Activated CD4-positive, alpha-beta T cell treated with anti-CD3 and anti-CD28 coated beads for 48 hours (primary cell): ENCODE results near the gene KCNE2.
"Not testable (repeated sequence)": the region's sequence is repeated elsewhere in the genome, so short reads cannot be mapped to it uniquely, and the experiment has no call there.

ENCODE experiments used
- DNase-seq: peaks from one replicate; pipeline ENCODE4 v3.0.0-alpha.2; 2020

The KCNE2 gene

DNA sequence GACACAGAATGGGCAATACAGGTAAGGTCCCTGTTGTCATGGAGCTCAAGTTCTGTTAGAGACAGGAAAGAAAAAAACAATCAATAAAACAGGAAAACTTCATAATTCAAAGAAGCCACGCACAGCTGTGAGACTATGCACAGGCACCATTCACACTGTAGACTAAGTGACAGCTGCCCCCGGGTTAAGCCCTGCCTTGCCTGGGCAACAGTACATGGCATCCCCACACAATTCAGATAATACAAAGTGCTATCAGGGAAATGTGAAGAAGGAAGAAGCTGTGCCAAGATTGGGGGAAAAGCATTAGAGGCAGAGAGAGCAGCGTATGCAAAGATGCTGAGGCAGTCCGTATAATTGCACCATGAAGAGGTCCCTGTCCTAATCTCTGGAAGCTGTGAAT, 9.0 kb upstream of the KCNE2 start:
- DNase-seq, result no peak

GRCh38 chr21:34355570-34355969, 8.2 kb upstream of the KCNE2 start:
- no peak for DNase-seq

GRCh38 chr21:34357889-34358288, 5.9 kb upstream of the KCNE2 start:
- DNase-seq, result no peak

DNA sequence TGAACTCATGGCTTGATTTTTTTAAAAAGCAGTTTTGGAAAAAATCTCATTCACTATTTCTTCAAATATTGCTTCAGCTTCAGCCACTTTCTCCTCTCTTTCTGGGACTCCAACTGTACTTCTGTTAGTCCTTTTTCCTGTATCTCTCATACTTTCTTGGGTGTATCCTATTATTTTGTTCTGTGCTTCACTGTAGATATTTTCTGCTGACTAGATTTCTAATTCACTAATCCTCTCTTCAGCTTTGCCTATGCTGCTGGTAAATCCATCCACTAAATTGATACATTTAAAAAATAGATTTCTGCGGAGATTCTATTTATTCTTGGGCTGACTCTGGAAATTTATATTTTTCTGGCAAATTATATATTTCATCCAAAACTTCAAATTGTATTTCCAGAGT, 4.9 kb upstream of the KCNE2 start:
- DNase-seq, result no peak

DNA sequence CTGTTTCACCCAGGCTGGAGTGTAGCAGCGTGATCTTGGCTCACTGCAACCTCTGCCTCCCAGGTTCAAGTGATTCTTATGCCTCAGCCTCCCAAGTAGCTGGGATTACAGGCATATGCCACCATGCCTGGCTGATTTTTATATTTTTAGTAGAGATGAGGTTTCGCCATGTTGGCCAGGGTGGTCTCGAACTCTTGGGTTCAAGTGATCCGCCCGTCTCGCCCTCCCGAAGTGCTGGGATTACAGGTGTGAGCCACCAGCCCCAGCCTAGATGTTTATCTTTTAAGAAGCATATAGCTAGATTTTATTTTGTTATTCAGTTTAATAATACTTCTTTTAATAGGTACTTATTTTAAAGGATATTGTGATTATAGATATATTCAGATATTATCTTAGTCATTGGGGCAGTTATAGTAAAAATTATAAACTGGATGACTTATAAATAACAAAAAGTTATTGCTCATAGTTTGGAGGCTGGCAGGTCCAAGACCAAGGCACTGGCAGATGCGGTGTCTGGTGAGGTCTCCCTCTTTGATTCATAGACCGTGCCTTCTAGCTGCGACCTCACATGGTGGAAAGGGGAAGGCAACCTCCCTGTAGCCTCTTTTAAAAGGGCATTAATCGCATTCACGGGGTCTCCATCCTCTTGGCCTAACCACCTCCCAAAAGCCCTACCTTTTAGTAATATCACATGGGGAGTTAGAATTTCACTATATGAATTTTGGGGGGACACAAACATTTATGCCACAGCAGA, 3.1 kb upstream of the KCNE2 start:
- no peak for DNase-seq

- no peak for DNase-seq
These were observed 1.7 kb upstream of the KCNE2 start for GRCh38 chr21:34362136-34362444.

GRCh38 chr21:34362670-34363069, 1.1 kb upstream of the KCNE2 start:
- DNase-seq, result no peak

DNA sequence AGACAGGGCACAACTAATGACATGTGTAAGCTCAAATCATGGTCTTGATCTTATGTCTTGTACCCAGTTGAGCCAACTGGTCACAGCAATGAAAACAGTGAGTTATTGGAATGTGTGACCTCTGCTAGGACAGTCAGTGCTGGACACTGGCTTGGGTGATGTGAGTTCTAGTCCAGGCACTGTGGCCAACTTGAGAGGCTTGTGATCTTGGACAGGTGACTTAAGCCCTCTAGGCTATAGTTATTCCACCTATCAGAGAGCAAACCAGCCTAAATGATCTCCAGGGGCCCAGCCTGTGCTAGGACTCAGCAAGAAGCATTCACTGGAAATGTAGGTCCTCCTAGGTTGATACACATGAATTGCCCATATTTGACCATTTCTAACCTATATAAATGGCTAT, 1.1 kb downstream of the KCNE2 start:
- DNase-seq, result no peak

GRCh38 chr21:34365809-34366208, 2.0 kb downstream of the KCNE2 start:
- no peak for DNase-seq

DNA sequence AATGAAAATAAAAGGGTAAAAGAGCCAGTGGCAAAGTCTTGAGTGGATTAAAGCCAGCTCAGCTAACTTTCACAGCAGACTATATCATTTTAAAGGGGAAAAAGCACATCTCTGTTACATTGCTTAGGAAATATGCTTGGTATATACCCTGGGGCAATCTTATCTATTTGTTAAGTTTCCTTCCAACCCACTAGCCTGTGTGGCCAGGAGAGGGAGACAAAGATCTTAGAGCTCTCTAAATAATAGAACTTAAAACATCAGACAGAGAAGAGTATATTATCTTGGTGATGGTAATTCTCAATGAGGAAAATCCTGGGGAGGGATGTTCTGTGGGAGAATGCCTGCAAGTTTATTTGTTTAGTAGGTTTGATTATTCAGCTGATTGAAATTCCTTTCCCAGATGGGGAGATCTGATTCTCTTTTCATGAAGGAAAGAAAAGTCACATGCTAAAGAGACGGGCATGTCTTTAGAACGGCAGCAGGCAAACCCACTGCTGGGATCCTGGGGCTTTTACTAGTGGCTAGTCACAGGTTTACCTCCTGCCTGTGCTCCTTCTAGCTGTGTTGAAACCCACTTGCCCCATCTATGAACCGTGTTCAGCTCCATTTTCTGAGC, 3.6 kb downstream of the KCNE2 start:
- DNase-seq, result peak; percentile 59

GRCh38 chr21:34369741-34370140, 5.9 kb downstream of the KCNE2 start:
- DNase-seq, result no peak

DNA sequence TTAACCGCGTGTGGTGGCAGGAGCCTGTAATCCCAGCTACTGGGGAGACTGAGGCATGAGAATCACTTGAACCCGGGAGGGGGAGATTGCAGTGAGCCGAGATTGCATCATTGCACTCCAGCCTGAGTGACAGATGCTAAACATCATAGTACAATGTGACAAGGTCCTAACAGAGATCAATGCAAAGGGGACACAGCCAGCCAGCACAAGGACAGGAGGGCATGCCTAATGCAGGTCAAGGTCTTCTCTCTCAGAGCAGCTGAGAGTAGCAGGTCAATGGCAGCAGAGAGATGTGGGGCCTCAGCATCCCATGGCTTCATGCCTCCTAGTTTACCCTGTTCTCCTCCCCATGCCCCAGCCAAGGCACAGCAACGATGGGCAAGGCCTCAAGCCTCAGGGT, 8.5 kb downstream of the KCNE2 start:
- DNase-seq, result no peak

GRCh38 chr21:34374462-34374861, 10.7 kb downstream of the KCNE2 start:
- not testable (repeated sequence) for DNase-seq

DNA sequence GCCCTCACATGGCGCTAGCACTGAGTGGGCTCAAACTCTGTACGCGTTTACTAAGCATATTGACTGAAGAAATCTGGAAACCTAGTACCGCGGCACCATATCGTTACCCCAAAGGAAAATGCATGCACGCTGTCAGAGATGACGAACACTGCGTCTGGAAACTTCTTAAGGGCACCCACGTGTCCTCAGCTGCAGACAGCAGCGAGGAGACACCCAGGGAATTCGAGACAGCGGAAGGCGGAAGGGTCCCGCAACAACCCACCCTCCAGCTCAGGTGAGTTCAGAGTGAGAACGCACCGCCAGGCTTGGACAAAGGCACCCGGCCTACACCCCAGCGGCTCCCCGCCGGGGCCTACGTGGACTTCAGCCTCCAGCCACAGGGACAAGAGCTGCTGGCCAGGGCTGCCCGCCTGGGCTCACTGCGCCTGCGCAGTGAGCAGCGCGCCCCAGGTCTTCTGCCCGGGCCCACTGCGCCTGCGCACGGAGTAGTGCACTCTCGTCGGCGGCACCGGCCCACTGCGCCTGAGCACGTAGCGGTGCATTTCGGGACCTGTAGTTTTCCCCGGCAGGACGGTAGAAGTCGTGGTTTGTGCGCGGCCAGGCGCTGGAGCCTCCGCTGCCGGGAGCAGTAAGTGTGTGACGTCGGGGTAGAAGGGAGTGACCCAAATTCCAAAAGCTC, 11.3 kb downstream of the KCNE2 start, which contains the start of gene SMIM11:
TSS of gene SMIM11 (plus strand) at position 568 of the 679 bp plus-strand sequence. CDS start 3,998 bp downstream, outside the sequence.
- not testable (repeated sequence) for DNase-seq

DNA sequence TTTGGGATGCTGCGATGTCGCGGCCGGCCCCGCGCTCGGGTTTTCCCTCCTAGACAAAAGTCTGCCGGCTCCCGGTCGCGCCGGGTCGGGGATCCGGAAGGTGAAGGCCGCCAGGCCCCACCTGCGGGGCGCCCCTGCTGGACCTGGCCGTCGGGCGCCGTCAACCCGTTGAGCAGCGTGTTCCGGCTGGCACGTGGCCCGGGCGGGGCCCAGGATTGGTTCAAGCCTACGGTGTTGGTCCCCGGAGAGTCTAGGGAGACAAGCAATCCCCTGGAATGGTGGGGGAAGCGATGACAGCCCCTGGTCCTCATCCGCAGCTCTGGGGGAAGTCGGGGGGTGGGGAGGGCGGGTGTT, 11.8 kb downstream of the KCNE2 start:
- not testable (repeated sequence) for DNase-seq

DNA sequence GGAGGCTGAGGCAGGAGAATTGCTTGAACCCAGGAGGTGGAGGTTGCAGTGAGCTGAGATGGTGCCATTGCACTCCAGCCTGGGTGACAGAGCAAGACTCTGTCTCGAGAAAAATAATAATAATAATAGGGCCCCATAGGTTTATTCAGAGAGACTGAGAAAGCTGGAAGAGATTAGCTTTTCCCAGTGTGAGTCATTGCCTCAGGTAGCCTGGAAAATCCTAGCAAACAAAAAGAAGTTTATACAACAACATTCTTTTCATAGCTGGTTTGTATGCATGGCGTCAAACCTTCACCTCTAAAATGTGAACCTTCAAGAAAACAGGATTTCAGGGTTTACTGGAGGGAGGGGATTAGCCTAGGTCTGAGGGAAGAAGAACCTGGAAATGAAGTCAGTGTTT, 19.3 kb downstream of the KCNE2 start:
- DNase-seq, result not testable (repeated sequence)

DNA sequence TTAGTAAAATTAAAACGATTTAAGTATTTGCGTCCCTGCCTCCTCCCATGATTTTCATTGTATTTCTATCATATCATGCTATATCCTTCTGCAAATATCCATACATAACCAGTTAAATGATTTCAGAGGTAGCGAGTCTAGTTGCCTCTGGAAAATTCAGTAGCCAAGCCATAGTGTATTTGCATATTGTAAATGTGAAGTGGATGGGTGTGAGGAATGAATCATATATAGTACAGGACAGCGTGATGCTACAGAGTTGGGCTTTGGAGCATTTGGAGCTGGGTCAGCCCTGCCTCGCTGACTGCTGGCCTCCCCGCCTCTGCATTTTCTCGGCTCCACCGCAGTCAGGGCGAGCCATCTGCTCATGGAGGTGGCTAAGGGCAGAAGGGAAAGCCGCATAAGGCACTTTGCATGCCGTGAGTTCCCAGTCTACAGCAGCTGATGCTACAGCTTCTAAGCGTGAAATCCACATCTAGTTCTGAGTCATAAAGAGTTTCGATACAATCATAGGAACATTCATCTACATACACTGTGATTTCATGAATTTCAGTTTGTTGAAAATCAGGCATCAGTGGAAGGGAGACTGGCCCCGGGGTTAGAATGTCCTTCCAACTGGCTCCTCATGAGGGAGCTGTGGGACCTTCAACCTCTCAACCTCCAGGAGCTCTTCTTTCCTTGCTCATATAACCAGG, 20.1 kb downstream of the KCNE2 start:
- DNase-seq, result not testable (repeated sequence)

DNA sequence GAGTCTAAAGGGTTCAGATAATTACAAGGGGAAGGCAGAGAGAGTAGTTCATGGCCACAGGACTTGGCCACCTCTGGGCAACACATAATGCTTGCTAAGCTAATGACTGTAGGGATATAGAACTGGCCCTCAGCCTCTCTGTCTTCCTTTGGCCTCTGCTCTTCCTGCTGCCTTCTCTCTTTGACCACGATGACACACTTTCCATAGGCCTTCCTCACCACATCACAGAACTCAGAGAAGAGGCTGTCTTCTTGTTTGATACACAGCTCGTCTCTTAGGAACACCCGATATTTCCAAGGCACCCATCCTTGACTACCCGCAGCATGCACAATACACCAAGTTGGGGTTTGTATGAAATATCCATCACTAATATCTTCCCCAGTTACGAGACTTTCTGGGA, 36.7 kb downstream of the KCNE2 start:
- DNase-seq, result not testable (repeated sequence)

GRCh38 chr21:34404742-34405141, 40.9 kb downstream of the KCNE2 start:
- not testable (repeated sequence) for DNase-seq

DNA sequence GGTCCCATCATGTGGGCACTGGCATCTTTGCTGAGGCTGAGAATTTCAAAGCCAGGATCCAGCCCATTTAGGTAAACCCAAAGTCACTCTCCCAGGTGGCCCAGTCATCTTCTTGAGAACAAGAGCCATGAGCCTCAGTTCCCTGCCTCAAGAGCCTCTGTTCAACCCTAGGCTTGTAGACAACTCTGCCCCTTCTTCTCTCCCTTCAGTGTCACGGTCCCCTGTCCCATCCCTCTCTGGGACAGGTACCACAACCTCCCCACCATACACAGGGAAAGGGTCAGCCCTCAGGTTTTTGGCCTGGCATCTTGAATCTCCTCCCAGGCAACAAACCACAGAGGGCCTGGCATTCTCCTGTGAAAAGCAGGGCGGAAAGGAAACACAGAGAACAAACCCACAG, 41.9 kb downstream of the KCNE2 start:
- not testable (repeated sequence) for DNase-seq

DNA sequence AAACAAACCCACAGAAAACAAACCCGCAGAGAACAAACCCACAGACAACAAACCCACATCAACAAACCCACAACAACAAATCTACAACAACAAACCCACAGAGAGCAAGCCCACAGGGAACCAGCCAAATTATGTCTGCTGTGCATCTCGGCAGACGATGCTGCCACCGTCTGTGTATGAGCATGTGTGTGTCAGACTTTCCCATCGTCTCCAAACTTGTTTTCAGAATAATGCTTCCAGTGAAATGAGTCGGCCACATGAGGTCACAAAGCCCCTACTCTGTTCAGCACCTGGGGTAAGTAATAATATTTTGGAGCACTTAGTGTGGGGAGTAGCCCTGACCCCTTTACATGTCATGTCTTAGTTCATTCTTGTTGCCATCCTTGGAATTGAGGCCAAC, 42.3 kb downstream of the KCNE2 start:
- not testable (repeated sequence) for DNase-seq

GRCh38 chr21:34406676-34407075, 42.9 kb downstream of the KCNE2 start:
- not testable (repeated sequence) for DNase-seq

DNA sequence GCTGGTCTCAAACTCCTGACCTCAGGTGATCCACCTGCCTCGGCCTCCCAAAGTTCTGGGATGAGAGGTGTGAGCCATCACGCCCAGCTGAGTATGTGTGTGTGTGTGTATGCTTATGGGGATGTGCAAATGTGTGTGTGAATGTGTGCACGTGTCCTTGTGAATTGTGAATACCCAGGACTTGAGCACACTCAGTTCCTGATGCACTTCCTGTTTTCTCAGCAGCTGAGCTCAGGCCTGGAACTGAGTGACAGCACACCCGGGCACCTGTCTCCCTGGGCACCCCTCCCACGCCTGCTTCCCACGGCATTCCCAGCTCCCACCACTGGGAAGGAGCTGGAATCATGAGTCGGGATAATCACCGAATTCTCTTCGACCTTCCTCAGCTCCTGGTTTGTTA, 43.5 kb downstream of the KCNE2 start:
- DNase-seq, result not testable (repeated sequence)
